Measurements from ENCODE around the gene ACTR3C.
"Not testable (repeated sequence)": the region's sequence is repeated elsewhere in the genome, so short reads cannot be mapped to it uniquely, and the experiment has no call there.

The ACTR3C gene

DNA sequence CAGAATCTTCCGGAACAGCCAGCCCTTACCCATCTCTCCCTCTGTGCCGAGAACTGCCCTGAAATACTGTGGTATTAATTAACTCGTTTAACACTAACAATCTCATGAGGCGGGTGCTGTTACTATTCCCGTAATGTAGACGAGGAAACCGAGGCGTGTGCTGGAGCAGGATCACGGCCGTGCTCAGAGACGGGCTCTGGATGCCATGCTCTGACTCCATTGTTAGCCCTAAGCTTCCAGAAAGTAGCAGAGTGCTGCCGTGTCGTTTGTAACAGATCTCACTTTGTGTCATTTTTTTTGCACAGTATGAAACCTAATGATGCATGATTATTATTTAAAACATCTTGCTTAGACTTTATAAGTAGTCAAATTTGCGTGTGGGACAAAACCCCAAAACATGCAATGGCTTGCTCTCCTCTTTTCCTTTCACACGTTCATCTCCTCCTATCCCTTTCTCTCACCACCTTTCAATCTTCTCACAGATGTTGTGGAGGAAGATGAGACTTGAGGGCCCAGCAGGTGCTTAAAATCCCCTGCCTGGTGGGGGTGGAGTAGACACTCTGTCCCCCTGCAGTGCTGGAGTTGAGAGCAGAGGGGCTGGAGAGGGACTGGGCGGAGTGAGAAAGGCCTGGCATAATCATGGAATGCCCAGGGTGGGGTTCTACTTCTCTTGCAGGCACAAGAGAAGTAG lies 482 bp upstream of the ACTR3C start:
- TF ChIP-seq, protein P1, sequence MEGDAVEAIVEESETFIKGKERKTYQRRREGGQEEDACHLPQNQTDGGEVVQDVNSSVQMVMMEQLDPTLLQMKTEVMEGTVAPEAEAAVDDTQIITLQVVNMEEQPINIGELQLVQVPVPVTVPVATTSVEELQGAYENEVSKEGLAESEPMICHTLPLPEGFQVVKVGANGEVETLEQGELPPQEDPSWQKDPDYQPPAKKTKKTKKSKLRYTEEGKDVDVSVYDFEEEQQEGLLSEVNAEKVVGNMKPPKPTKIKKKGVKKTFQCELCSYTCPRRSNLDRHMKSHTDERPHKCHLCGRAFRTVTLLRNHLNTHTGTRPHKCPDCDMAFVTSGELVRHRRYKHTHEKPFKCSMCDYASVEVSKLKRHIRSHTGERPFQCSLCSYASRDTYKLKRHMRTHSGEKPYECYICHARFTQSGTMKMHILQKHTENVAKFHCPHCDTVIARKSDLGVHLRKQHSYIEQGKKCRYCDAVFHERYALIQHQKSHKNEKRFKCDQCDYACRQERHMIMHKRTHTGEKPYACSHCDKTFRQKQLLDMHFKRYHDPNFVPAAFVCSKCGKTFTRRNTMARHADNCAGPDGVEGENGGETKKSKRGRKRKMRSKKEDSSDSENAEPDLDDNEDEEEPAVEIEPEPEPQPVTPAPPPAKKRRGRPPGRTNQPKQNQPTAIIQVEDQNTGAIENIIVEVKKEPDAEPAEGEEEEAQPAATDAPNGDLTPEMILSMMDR (IDR thresholded peaks at IDR 0.05; ENCODE audit: insufficient read depth, low read length, missing control alignments) = no peak
- H3K4me3 ChIP-seq (ENCODE audit: low read depth, low read length) = no peak overlapping the region
- ChIA-PET POLR2A (no interaction called here), CTCF (no interaction called here)
- DNase-seq (ENCODE audit: low read depth, low spot score) = no peak

DNA sequence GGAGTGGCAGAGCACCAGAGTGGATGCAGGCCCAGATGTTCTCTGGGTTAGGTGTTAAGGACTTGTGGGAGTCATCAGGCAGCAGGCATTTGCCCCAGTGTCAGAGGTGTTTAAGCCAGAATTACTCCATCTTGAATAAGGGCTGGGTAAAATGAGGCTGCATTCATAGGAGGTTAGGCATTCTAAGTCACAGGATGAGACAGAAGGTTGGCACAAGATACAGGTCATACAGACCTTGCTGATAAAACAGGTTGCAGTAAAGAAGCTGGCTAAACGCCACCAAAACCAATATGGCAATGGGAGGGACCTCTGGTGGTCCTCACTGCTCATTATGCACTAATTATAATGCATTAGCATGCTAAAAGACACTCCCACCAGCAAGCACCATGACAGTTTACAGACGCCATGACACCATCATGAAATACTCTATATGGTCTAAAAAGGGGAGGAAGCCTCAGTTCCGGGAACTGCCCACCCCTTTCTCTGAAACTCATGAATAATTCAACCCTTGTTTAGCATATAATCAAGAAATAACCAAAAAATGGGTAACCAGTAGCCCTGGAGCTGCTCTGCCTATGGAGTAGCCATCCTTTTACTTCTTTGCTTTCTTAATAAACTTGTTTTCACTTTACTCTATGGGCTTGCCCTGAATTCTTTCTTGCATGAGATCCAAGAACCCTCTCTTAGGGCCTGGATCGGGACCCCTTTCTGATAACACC lies 1.1 kb downstream of the ACTR3C start:
- H3K4me3 ChIP-seq (ENCODE audit: low read depth, low read length) = no peak overlapping the region
- ChIA-PET POLR2A (interaction anchor here (0.6 kb wide), 1 partner anchor 656 kb away, joined by 3 read pairs; no protein-coding TSS in a partner anchor), CTCF (no interaction called here)
- no peak for DNase-seq (ENCODE audit: low read depth, low spot score)
- TF ChIP-seq, protein P1 (IDR thresholded peaks at IDR 0.05; ENCODE audit: insufficient read depth, low read length, missing control alignments) = no peak

DNA sequence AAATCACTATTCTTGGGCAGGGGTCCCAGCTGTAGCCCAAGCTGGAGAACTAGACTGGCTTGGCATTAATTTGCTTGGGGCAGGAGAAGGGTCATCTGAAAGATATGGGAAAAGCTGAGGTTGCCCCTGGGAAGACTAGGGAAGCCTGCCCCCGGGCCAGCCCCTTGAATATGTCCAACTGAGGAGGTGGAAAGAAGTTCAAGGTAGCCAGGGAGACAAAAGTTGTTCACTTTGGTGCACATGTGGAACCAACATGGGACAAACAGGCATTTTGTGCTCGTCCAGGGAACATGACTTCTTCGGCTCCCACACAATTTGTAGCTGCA lies 1.6 kb downstream of the ACTR3C start:
- ChIA-PET CTCF (no interaction called here), POLR2A (interaction anchor here (0.6 kb wide), 1 partner anchor 657 kb away, joined by 3 read pairs; no protein-coding TSS in a partner anchor)
- H3K4me3 ChIP-seq (ENCODE audit: low read depth, low read length) = no peak overlapping the region
- DNase-seq (ENCODE audit: low read depth, low spot score) = no peak
- TF ChIP-seq, protein P1 (IDR thresholded peaks at IDR 0.05; ENCODE audit: insufficient read depth, low read length, missing control alignments) = no peak

DNA sequence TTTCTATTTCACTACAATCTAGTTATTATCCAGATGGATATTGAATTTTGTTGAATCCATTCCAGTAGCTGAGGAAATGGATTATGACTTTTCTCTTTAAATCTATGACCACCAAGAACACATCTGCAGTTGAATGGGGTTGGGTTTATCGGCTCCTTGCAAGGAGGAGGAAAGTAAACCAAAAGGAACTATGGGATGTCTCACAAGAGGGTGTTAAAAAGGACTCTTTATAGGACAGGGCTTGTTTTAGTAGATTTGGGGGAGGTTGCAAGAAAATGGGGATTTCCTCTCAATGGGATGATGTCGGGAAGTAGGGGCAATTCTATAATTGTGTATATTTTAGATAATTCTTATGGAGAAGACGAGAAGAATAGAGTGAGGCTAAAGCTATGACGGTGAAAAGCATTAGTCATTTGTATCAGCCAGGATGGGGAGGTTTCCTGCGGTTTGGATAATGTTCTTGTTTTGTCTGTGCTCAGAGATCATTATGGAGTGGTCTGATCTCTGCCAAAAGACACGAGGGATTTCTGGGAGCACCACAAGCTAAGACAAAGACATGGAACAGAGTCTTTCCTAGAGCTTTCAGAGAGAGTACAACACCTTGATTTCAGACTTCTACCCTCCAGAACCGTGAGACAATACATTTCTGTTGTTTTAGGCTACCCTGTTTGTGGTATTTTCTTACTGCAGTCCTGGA lies 5.4 kb downstream of the ACTR3C start:
- DNase-seq (ENCODE audit: low read depth, low spot score) = no peak
- TF ChIP-seq, protein P1 (IDR thresholded peaks at IDR 0.05; ENCODE audit: insufficient read depth, low read length, missing control alignments) = no peak
- no peak overlapping the region for H3K4me3 ChIP-seq (ENCODE audit: low read depth, low read length)
- CTCF ChIA-PET = interaction anchor here (1.0 kb wide), 1 partner anchor 39 kb away, joined by 3 read pairs; no protein-coding TSS in a partner anchor
- POLR2A ChIA-PET = no interaction called here

DNA sequence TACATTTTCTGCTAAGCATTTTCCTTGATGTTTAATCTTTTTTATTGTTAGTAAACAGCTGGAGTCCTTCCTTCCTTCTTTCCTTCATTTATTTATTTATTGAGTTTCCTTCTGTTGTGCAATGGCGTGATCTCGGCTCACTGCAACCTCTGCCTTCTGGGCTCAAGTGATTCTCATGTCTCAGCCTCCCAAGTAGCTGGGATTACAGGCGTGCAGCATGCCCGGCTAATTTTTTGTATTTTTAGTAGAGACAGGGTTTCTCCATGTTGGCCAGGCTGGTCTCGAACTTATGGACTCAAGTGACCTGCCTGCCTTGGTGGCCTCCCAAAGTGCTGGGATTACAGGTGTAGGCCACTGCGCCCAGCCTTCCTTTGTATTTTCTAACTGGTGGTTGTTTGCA lies 6.4 kb downstream of the ACTR3C start:
- CTCF ChIA-PET = interaction anchor here (1.0 kb wide), 1 partner anchor 40 kb away, joined by 3 read pairs; no protein-coding TSS in a partner anchor
- POLR2A ChIA-PET = not testable (repeated sequence)

DNA sequence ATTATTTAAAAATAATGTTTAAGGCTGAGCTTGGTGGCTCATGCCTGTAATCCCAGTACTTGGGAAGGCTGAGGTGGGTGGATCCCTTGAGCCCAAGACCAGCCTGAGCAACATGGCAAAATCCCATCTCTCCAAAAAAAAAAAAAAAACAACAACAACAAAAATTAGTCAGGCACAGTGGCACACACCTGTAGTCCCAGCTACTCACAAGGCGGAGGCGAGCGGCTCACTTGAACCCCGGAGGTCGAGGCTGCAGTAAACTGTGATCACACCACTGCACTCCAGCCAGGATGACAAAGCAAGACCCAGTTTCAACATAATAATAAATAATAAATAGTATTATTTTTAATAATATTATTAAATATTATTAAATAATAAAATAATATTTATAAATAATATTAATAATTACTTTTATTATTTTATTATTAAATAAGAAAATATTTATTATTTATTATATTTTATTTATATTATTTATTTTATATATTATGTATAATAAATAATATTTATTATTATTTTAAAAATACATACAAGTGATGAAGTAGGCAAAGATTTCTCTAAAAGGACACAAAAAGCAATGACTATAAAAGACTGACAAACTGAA lies 8.6 kb downstream of the ACTR3C start:
- POLR2A ChIA-PET = no interaction called here
- H3K4me3 ChIP-seq (ENCODE audit: low read depth, low read length) = no peak overlapping the region
- TF ChIP-seq, protein P1 (IDR thresholded peaks at IDR 0.05; ENCODE audit: insufficient read depth, low read length, missing control alignments) = no peak
- CTCF ChIA-PET = interaction anchor here (0.9 kb wide), 1 partner anchor 24 kb away, joined by 3 read pairs; no protein-coding TSS in a partner anchor
- no peak for DNase-seq (ENCODE audit: low read depth, low spot score)

More for the DNA sequence above, 6.4 kb downstream of the ACTR3C start:
- H3K4me3 ChIP-seq (ENCODE audit: low read depth, low read length); DNase-seq (ENCODE audit: low read depth, low spot score): not testable (repeated sequence)
